H1 (cell line): ENCODE data around the gene TMEM183A. TPM values are rescaled to one million over a fixed set of nuclear protein-coding genes. Genes with fewer than 3 reads are reported as not detected.

Source experiments
- CTCF ChIA-PET: fragments of 300-600 bp; sonication (Branson Sonifier 250); formaldehyde crosslinking; loops from one replicate; lab custom pipeline; 2021; ENCODE audit not compliant: partially characterized antibody; lab: Charles Lee
- POLR2A ChIA-PET: fragments of 300-600 bp; sonication (Branson Sonifier 250); formaldehyde crosslinking; loops from one replicate; lab custom pipeline; 2021; ENCODE audit warnings: inconsistent platforms; ENCODE audit not compliant: partially characterized antibody; lab: Charles Lee
- DNase-seq, 2 experiments: peaks; one replicate each; pipeline versions ENCODE4 v3.0.0 to v3.0.0-alpha.2; 2010 to 2022; ENCODE audit warnings: low spot score in 2 of 2, low read depth in 1 of 2, mixed read lengths in 1 of 2
- FAIRE-seq: peaks from 2 replicates; lab custom pipeline; 2011; peaks lifted over from hg19 to GRCh38; lab: Jason Lieb, UNC
- H2AFZ ChIP-seq: 2 replicates; pipeline ENCODE4 v1.8.1; 2012; ENCODE audit warnings: low read length, inconsistent platforms
- H2AK5ac ChIP-seq: 2 replicates; pipeline ENCODE4 v1.6.1; 2013; ENCODE audit warnings: low read depth, low read length
- H2BK120ac ChIP-seq: replicated peaks from 2 replicates; pipeline ENCODE3; 2013; ENCODE audit warnings: low read depth, low read length, inconsistent platforms
- H2BK12ac ChIP-seq: 2 replicates; pipeline ENCODE4 v1.6.1; 2013; ENCODE audit warnings: low read depth, low read length
- H2BK15ac ChIP-seq: 2 replicates; pipeline ENCODE4 v1.6.1; 2013; ENCODE audit warnings: low read length
- H2BK20ac ChIP-seq: 2 replicates; pipeline ENCODE4 v1.6.1; 2013; ENCODE audit warnings: low read length
- H2BK5ac ChIP-seq: 2 replicates; pipeline ENCODE4 v1.6.1; 2013; ENCODE audit warnings: low read depth, low read length
- H3K14ac ChIP-seq: 2 replicates; pipeline ENCODE4 v1.6.1; 2013; ENCODE audit warnings: inconsistent platforms; ENCODE audit not compliant: insufficient read length
- H3K18ac ChIP-seq: 2 replicates; pipeline ENCODE4 v1.6.1; 2013; ENCODE audit warnings: low read length; ENCODE audit errors: extremely low read depth
- H3K23ac ChIP-seq: 2 replicates; pipeline ENCODE4 v1.6.1; 2013; ENCODE audit warnings: inconsistent platforms; ENCODE audit not compliant: insufficient read length
- H3K23me2 ChIP-seq: 2 replicates; pipeline ENCODE4 v1.6.1; 2013; ENCODE audit warnings: low read depth, low read length
- H3K27ac ChIP-seq: 2 replicates; pipeline ENCODE4 v1.6.1; 2011; ENCODE audit warnings: low read depth, low read length, inconsistent platforms
- H3K27me3 ChIP-seq, 4 experiments: replicated peaks in 1 of 4; 1 replicate in 1 of 4; 2 replicates in 3 of 4; pipeline versions ENCODE4 v1.6.1 to v1.8.1; 2011 to 2013; ENCODE audit warnings: low read length in 3 of 4, mild to moderate bottlenecking in 3 of 4, inconsistent platforms in 2 of 4, mixed read lengths in 2 of 4, moderate library complexity in 1 of 4; ENCODE audit not compliant: control insufficient read depth in 3 of 4, insufficient read depth in 3 of 4; ENCODE audit errors: extremely low read depth in 1 of 4
- H3K36me3 ChIP-seq, 4 experiments: 2 replicates each; pipeline versions ENCODE4 v1.6.1 to v1.8.1; 2011 to 2013; ENCODE audit warnings: mild to moderate bottlenecking in 4 of 4, low read length in 3 of 4, moderate library complexity in 2 of 4, control low read depth in 1 of 4, inconsistent platforms in 1 of 4; ENCODE audit not compliant: insufficient read depth in 4 of 4, control insufficient read depth in 2 of 4
- H3K4ac ChIP-seq: replicated peaks from 2 replicates; pipeline ENCODE3; 2013; ENCODE audit warnings: low read length, low read depth, mixed read lengths, inconsistent platforms; ENCODE audit not compliant: insufficient read length
- H3K4me1 ChIP-seq, 4 experiments: replicated peaks in 1 of 4; 1 replicate in 1 of 4; 2 replicates in 3 of 4; pipeline versions ENCODE4 v1.6.1 to v1.8.1; 2011 to 2013; ENCODE audit warnings: low read length in 3 of 4, inconsistent platforms in 2 of 4, mixed read lengths in 1 of 4; ENCODE audit not compliant: insufficient read depth in 4 of 4, control insufficient read depth in 3 of 4
- H3K4me2 ChIP-seq, 2 experiments: 2 replicates each; pipeline versions ENCODE4 v1.6.1 to v1.8.1; 2011 to 2013; ENCODE audit warnings: low read depth in 2 of 2, low read length in 2 of 2, control low read depth in 1 of 2, inconsistent platforms in 1 of 2, mild to moderate bottlenecking in 1 of 2; ENCODE audit not compliant: insufficient read depth in 1 of 2
- H3K4me3 ChIP-seq, 4 experiments: fragments of 200-600, 300-600 bp in 1 of 4; sonication (generic), shearing (Covaris generic), sonication (Bioruptor Twin) in 1 of 4; 2 replicates each; pipeline versions ENCODE4 v1.5.1 to v1.8.1; 2011 to 2016; ENCODE audit warnings: low read length in 4 of 4, low read depth in 3 of 4, control low read depth in 2 of 4, inconsistent platforms in 2 of 4, mild to moderate bottlenecking in 2 of 4, mixed read lengths in 1 of 4, moderate library complexity in 1 of 4; ENCODE audit not compliant: insufficient read depth in 2 of 4; ENCODE audit errors: extremely low read depth in 1 of 4
- H3K56ac ChIP-seq: replicated peaks from 2 replicates; pipeline ENCODE3; 2013; ENCODE audit warnings: low read depth, mild to moderate bottlenecking, mixed read lengths, low read length, inconsistent platforms; ENCODE audit not compliant: insufficient read length
- H3K79me1 ChIP-seq: 2 replicates; pipeline ENCODE4 v1.6.1; 2013; ENCODE audit warnings: low read depth, low read length, control low read depth
- H3K79me2 ChIP-seq, 2 experiments: 2 replicates each; pipeline versions ENCODE4 v1.6.1 to v1.8.1; 2012 to 2013; ENCODE audit warnings: low read length in 2 of 2, mild to moderate bottlenecking in 2 of 2, inconsistent platforms in 1 of 2; ENCODE audit not compliant: insufficient read depth in 2 of 2, control insufficient read depth in 1 of 2
- H3K9ac ChIP-seq, 4 experiments: replicated peaks in 1 of 4; 1 replicate in 1 of 4; 2 replicates in 3 of 4; pipeline versions ENCODE4 v1.6.1 to v1.8.1; 2011 to 2013; ENCODE audit warnings: low read depth in 3 of 4, low read length in 3 of 4, control low read depth in 2 of 4, mild to moderate bottlenecking in 2 of 4, moderate library complexity in 2 of 4, inconsistent platforms in 1 of 4; ENCODE audit errors: extremely low read depth in 1 of 4
- H3K9me3 ChIP-seq, 2 experiments: 2 replicates each; pipeline versions ENCODE4 v1.6.1 to v1.8.1; 2012 to 2013; ENCODE audit warnings: mild to moderate bottlenecking in 2 of 2, moderate library complexity in 2 of 2, control low read depth in 1 of 2, inconsistent platforms in 1 of 2, low read depth in 1 of 2, low read length in 1 of 2, mixed read lengths in 1 of 2; ENCODE audit not compliant: insufficient read depth in 2 of 2
- H4K20me1 ChIP-seq, 2 experiments: replicated peaks in 1 of 2; 2 replicates each; pipeline versions ENCODE3 to v1.8.1; 2011 to 2013; ENCODE audit warnings: inconsistent platforms in 2 of 2, low read length in 2 of 2, mild to moderate bottlenecking in 1 of 2; ENCODE audit not compliant: insufficient read depth in 2 of 2, control insufficient read depth in 1 of 2
- H4K5ac ChIP-seq: 2 replicates; pipeline ENCODE4 v1.6.1; 2013; ENCODE audit warnings: low read length, low read depth, mixed read lengths, inconsistent platforms; ENCODE audit not compliant: insufficient read length
- H4K8ac ChIP-seq: 2 replicates; pipeline ENCODE4 v1.8.0; 2013; ENCODE audit warnings: mild to moderate bottlenecking, moderate library complexity, low read length, inconsistent platforms; ENCODE audit not compliant: insufficient read depth; ENCODE audit errors: extremely low read depth
- H4K91ac ChIP-seq: replicated peaks from 2 replicates; pipeline ENCODE3; 2013; ENCODE audit warnings: low read length, mixed read lengths, inconsistent platforms; ENCODE audit not compliant: insufficient read length
- ASH2L ChIP-seq: fragments of 200-600, 300-600 bp; sonication (generic); IDR thresholded peaks from one replicate; pipeline ENCODE4 v1.7.1; 2017; ENCODE audit warnings: low read length
- RBBP5 ChIP-seq: IDR thresholded peaks from 2 replicates; pipeline ENCODE4 v1.7.1; 2012; ENCODE audit warnings: low read depth, mild to moderate bottlenecking, inconsistent platforms, low read length, moderate library complexity, borderline replicate concordance
- SP2 ChIP-seq: IDR thresholded peaks from 2 replicates; pipeline ENCODE4 v1.6.1; 2012; ENCODE audit warnings: mild to moderate bottlenecking, low read length, inconsistent platforms
- TAF7 ChIP-seq: optimal IDR thresholded peaks from 2 replicates; pipeline ENCODE3; 2011; ENCODE audit warnings: low read depth, mild to moderate bottlenecking, inconsistent platforms, low read length, moderate library complexity, borderline replicate concordance
- TBP ChIP-seq: IDR thresholded peaks from 2 replicates; pipeline ENCODE4 v1.6.1; 2011; ENCODE audit warnings: low read depth, low read length, improper control_type of control experiment
- WGBS, 2 experiments: shearing (Covaris generic) in 1 of 2; methylation state at CpG; one replicate each; pipeline versions ENCODE4 v1.1.6 to v1.1.7; 2013 to 2015; ENCODE audit warnings: low lambda C conversion rate in 2 of 2, mixed read lengths in 2 of 2, inconsistent platforms in 1 of 2, low coverage in 1 of 2, missing lambda C conversion rate in 1 of 2; ENCODE audit not compliant: insufficient replicate concordance in 2 of 2, insufficient coverage in 1 of 2, insufficient read length in 1 of 2; ENCODE audit errors: extremely low coverage in 1 of 2, missing lambda C conversion rate in 1 of 2; 5-methylcytosine and 5-hydroxymethylcytosine counted together
- polyA plus RNA-seq, 7 experiments: library from polyadenylated mRNA; depleted of rRNA in 3 of 7; stranded (reverse) in 5 of 7; unstranded in 2 of 7; fragments of >200 nt in 5 of 7; fragments of 200-250 nt in 2 of 7; gene quantifications; 1 replicate in 5 of 7; 2 replicates in 1 of 7; 4 replicates in 1 of 7; pipeline versions ENCODE4 v1.2.1 to v1.2.3, GENCODE V29; 2011 to 2013; ENCODE audit warnings: missing spikeins in 2 of 7, mixed read lengths in 2 of 7
- total RNA-seq: library from RNA; stranded (reverse); fragmentation: NEBNext Ultra II Directional; extraction: Animal tissue kit (Norgen Biotek cat#: 25700); gene quantifications from 2 replicates; pipeline ENCODE4 v1.2.1, GENCODE V29; 2021
- TF ChIP-seq, protein P1 (sequence below): IDR thresholded peaks from 2 replicates; pipeline ENCODE4 v1.6.1; 2012; ENCODE audit warnings: inconsistent platforms

The TMEM183A gene
- total and polyA plus RNA-seq, 2 of the 8 experiments (the other 6 are each of a cell fraction or from before 2014, with no cell fraction given) = 107 to 173 TPM

DNA sequence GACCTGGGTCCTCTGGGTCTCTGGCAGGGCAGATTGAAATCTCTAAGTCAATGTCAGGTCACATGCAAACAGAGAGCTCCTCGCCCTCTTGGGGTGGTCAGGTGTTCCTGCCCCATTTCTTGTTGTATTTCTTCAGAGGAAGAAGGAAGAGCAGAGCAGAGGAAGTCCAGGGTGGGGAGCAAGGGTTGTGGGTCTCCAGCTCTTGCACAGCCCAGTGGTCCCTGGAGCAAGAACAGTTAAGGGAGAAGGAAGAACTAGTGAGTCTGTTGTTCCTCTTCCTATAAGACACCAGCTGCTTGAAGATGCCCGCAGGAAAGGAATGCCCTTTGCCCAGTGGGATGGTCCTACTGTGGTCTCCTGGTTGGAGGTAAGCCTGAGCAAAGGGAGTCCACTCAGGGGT, 52.3 kb downstream of the TMEM183A start:
- H4K91ac ChIP-seq = no peak overlapping the region
- H3K9me3 ChIP-seq = no peaks in the 10 kb centered on the region
- H2AFZ ChIP-seq = no peak overlapping the region
- POLR2A ChIA-PET = no interaction called here
- CTCF ChIA-PET = interaction anchor here (0.5 to 49.7 kb wide), 11 partner anchors 4 to 1872 kb away, joined by 3 to 1089 read pairs (median 48); partner anchors contain the start of genes ADORA1, MYOG and PPFIA4
- no peak overlapping the region for H2BK20ac ChIP-seq
- H3K79me1 ChIP-seq = no peaks in the 10 kb centered on the region
- no peaks in the 10 kb centered on the region for H3K79me2 ChIP-seq
- DNase-seq = no peak
- no peak overlapping the region for H2BK120ac ChIP-seq
- no peak overlapping the region for H3K27ac ChIP-seq
- no peak for TF ChIP-seq ASH2L
- TF ChIP-seq, protein P1, sequence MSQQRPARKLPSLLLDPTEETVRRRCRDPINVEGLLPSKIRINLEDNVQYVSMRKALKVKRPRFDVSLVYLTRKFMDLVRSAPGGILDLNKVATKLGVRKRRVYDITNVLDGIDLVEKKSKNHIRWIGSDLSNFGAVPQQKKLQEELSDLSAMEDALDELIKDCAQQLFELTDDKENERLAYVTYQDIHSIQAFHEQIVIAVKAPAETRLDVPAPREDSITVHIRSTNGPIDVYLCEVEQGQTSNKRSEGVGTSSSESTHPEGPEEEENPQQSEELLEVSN = no peak
- no peak for TF ChIP-seq SP2
- no peak for TF ChIP-seq TAF7
- no peak for TF ChIP-seq TBP
- TF ChIP-seq RBBP5 = no peak
- H3K56ac ChIP-seq = no peak overlapping the region
- H3K9ac ChIP-seq = no peak overlapping the region
- no peak overlapping the region for H3K14ac ChIP-seq
- no peaks in the 10 kb centered on the region for H3K23me2 ChIP-seq
- H2BK5ac ChIP-seq = no peak overlapping the region
- no peak for FAIRE-seq
- H3K4me3 ChIP-seq = no peak overlapping the region
- no peak overlapping the region for H4K8ac ChIP-seq
- H2BK15ac ChIP-seq = no peak overlapping the region
- no peak overlapping the region for H3K4me2 ChIP-seq
- H2AK5ac ChIP-seq = no peak overlapping the region
- H3K23ac ChIP-seq = no peak overlapping the region
- no peaks in the 10 kb centered on the region for H4K20me1 ChIP-seq
- no peaks in the 10 kb centered on the region for H3K27me3 ChIP-seq
- peaks cover 2 to 12% (median 8%) of the 10 kb centered on the region in 4 experiments for H3K4me1 ChIP-seq
- H4K5ac ChIP-seq = no peak overlapping the region
- peaks cover 0 to 3% (median 0%) of the 10 kb centered on the region in 4 experiments; a peak in 2 of 8 replicates for H3K36me3 ChIP-seq
- H2BK12ac ChIP-seq = no peak overlapping the region
- 94% methylated on average over 2 of the region's 2 CpGs; no CpG with 5 or more reads in 1 of the 2 experiments for WGBS, 2 experiments
- no peak overlapping the region for H3K18ac ChIP-seq
- H3K4ac ChIP-seq = no peak overlapping the region
